HG02970 (cell line): ENCODE measurements around the gene PHF19.

Experiments used
- ATAC-seq: cut with Tn5 transposase; IDR thresholded peaks from one replicate; pipeline ENCODE4 v1.9.1; 2021; ENCODE audit warnings: mild to moderate bottlenecking, moderate library complexity, moderate number of reproducible peaks; ENCODE audit not compliant: unreplicated experiment, low FRiP score

PHF19 gene

DNA sequence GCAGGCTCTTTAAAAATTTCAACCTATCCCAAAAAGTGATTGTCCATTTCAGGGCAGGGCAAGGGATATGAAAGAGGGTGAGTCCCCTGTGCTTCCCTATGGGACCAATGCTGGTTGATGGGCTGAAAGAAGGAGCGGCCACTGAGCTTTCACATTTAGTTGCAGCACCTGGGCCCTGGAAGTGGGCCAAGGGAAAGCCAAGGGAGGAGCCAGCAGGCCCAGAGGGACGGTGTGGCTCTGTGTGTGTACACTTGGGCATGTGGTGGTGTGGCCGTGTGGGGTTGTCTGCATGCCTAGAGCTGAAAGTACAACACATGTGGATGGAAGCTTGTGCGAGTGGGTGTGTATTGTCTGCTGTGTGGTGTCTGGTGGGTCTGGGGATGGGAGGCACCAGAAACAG is 20.3 kb downstream of the PHF19 start:
- no peak for ATAC-seq

DNA sequence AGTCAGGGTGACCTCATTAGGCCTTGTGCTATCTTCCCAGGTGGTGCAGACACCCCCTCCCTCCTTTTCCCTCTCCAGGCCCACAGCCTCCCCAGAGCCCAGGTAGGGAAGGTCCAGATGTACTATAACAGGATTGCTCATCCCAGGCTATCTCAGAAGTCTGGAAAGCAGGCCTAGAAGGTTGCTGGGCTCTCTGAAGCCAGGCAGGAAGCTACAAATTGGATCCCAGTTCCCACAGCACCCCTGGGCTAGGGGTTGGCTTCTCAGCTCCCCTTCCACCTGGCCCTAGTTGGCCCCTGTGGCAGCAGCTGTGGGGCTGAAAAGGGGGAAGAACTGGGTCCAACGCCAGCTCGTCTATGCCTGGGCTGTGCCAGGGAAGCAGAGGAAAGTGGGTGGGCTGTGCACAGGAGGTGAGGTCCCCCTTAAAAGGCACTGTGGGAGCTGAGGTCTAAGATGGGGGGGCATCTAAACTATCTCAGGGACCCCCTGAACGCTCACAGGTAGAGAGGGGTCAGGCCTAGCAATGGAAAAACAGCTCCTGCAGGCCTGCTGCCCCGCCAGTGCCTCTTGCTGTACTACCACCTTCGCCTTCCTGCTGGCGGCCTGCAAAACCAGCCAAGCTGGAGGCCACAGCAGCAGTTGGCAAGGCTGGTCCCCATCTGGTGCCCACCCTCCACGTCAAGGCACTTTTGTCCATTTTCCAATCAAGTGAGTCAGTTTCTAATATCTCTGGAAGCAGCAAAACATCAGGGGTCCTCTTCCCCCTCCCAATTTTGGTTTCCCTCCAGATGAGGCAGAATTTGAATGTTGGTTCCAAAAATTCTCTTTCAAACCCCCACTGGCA is 20.9 kb downstream of the PHF19 start:
- ATAC-seq: no peak

GRCh38 chr9:120854596-120855327 is 22.2 kb downstream of the PHF19 start:
- ATAC-seq: no peak

DNA sequence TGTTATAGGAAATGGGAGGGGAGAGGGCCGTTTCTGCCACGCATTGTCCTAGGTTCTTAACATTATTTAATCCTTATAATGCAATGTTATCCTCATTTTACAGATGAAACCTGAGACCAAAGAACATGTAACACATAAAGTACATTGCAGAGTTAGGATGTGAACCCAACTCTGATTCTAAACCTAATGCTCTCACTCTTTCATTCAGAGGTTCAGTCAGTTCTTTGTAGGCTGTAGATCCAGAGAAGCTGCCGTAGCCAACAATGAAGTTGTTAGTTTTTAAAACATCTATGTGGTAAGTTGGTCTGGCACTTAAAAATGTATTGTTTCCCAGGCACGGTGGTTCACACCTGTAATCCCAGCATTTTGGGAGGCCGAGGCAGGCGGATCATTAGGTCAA is 23.8 kb downstream of the PHF19 start:
- no peak for ATAC-seq

GRCh38 chr9:120852240-120853010 is 24.6 kb downstream of the PHF19 start:
- no peak for ATAC-seq

DNA sequence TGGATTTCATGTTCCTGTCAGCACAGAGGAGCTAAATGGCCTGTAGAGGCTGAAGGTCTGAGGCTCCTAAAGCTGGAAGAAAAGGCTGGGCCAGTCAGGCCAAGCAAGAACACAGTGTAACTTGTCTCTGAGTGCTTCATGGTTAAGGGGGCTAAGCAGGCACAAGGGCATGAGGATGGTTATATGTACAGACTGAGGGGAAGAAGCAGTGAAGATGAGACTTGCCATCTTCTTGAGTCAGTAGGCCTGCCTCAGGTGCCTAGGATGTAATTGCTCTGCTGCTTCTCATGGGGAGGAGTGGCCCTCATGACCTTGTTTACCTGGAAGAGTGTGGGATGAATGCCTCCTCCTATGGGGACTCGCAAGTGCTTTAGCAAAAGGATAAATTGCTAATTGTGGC is 25.5 kb downstream of the PHF19 start:
- ATAC-seq: no peak

DNA sequence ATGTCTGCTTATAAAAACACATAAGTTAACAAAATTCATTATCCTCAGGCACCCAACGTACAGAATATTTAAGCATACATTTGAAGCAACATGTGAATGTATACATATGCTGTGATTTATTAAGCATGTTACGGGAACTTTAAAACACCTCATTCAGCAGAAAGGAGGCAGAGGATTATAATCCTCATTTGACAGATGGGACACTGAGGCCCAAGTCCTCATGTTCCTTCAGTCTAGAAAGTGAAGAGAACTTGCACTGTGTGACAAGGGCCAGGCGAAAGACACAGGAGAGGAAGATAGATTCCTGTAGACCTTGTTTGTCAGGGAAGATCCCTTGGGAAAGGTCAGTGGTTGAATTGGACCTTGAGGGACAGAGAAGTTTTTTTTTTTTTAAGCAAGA is 26.7 kb downstream of the PHF19 start:
- ATAC-seq: no peak

GRCh38 chr9:120846906-120847305 is 30.1 kb downstream of the PHF19 start:
- no peak for ATAC-seq

- ATAC-seq: no peak
Measured at GRCh38 chr9:120846251-120846889, 30.6 kb downstream of the PHF19 start.

DNA sequence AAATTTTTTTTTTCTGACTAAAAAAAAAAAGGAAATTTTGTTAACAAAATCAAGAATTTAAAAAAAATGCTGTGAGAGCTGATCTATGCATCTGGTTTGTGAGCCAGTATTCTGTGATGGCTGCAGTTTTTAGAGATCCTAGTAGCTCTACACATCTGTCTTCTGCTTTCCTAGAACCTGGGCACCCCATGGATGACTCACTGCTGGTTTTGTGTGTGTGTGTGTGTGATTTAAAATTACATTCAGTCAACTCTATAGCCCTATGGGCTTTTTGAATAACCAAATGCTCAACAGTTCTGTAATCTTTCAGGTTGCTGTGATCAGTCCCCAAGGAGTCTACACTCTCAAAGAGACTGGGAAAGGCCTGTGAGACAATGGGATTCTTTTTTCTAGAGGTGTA is 31.7 kb downstream of the PHF19 start:
- ATAC-seq: no peak

- peak; percentile 95 for ATAC-seq
Measured at GRCh38 chr9:120842685-120843485, 34.1 kb downstream of the PHF19 start, which contains the start of gene PSMD5. Gene PSMD5, minus strand, starts transcription at chr9:120842922. Its CDS starts 13 bp downstream, at chr9:120842909.

DNA sequence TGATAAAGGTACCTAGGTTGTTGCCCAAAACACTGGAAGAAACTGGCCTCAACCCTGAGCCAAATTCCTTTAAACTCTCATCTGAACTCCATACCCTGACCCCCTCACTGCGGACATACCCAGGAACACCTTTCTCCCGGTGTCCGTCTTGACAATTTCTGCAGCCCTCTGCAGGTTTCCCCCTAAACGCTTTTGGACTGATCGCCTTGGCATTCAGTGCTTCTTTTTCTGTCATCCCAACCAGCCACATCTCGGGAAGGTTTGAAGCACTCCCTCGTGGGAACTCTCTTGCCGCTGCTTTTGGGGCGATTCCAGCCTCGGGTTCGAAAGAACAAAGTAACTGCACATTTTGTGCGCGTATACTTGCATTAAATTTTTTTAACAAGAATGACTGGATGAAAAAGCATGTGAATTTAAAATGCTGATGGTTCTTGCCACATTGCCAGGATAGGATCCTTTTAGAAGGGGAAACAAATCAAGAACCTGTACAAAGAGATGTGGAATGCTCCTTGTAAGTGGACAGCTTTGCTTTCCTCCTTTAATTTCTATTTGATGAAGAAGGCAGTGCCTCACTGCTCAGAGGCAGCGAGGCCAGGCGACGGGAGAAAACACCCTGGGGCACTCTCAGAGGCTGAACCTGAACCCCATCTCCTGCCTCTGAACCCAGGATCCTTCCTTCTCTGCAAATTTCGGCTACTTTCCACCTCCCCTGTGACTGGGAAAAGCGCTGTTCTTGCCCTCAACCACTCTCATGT is 34.9 kb downstream of the PHF19 start:
- ATAC-seq: no peak

GRCh38 chr9:120839146-120839545 is 37.8 kb downstream of the PHF19 start:
- ATAC-seq: no peak

DNA sequence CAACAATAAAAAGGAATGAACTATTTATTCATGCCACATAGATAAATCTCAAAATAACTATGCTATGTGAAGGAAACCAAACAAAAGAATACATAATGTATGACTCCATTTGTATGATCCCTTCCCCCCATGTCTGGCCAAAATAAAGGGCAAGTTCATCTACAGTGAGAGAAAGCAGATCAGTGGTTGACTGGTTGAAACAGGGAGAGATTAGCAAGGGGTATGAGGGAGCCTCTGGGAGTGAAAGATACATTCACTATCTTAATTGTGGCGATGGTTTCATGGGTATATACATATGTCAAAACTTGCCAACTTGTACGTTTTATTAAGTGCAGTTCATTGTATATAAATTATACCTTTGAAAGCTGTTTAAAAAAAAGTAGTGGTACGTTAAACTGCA is 39.1 kb downstream of the PHF19 start:
- ATAC-seq: no peak

- ATAC-seq: no peak
Measured at GRCh38 chr9:120833325-120833724, 43.7 kb downstream of the PHF19 start.

- no peak for ATAC-seq
Measured at GRCh38 chr9:120832807-120833206, 44.2 kb downstream of the PHF19 start.

DNA sequence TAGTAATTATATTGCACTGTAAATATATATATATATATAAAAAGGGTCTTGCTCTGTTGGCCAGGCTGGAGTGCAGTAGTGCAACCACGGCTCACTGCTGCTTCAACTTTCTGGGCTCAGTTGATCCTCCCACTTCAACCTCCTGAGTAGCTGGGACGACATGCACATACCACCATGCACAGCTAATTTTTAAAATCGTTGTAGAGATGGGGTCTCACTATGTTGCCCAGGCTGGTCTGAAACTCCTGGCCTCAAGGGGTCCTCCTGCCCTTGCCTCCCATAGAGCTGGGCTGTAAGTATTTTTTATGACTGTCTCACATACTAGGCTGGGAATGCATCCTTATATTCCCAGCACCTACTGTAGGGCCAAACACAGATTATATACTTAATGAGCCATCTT is 46.1 kb downstream of the PHF19 start:
- no peak for ATAC-seq

- no peak for ATAC-seq
Measured at GRCh38 chr9:120830151-120830550, 46.8 kb downstream of the PHF19 start.

DNA sequence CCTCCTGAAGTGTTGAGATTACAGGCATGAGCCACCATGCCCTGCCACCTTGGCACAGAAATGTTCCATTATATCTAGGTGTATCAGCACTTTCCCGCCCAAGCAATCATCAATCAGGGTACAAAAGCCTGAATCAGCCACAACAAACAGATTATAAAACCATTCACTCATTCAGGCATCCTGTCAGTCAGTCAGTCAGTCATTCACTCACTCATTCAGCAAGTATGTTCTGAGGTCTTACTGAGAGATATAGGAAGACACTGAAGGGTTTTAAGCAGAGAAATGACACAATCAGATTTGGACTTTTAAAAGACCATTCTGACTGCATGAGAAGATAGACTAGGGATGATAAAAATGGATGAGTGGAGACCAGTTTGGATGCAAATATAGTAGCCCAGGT is 47.3 kb downstream of the PHF19 start:
- no peak for ATAC-seq
